ENCODE measurements around the gene CLEC17A.
"Not testable (repeated sequence)": the region's sequence is repeated elsewhere in the genome, so short reads cannot be mapped to it uniquely, and the experiment has no call there.

Gene CLEC17A

GRCh38 chr19:14582894-14583340 lies at the start of gene CLEC17A:
CLEC17A (plus strand) TSS chr19:14583084; CDS start chr19:14583161, 77 bp downstream.
- Histone ChIP-seq H3K27me3 (ENCODE audit: control insufficient read depth in 2 of 2, insufficient read depth in 2 of 2, low read length in 2 of 2) (no peaks in the 10 kb centered on the region), H3K36me3 (ENCODE audit: control insufficient read depth in 2 of 2, insufficient read depth in 2 of 2, low read length in 2 of 2) (no peaks in the 10 kb centered on the region), H3K9ac (ENCODE audit: low read depth in 1 of 2, low read length in 2 of 2) (no peak within 1 kb of the TSS), H3K4me1 (ENCODE audit: control insufficient read depth in 2 of 2, insufficient read depth in 2 of 2, low read length in 2 of 2) (no peaks in the 10 kb centered on the region), H3K4me3 (ENCODE audit: low read length in 2 of 2) (peak within 1 kb of the TSS in 1 of 2 donors; percentile 26), H3K27ac (ENCODE audit: low read depth in 2 of 2, low read length in 2 of 2) (no peak within 1 kb of the TSS), H3K9me3 (ENCODE audit: control insufficient read depth in 2 of 2, low read length in 2 of 2) (no peaks in the 10 kb centered on the region)

GRCh38 chr19:14533450-14533849 lies 49.4 kb upstream of the CLEC17A start:
- H3K9me3 ChIP-seq (ENCODE audit: control insufficient read depth in 2 of 2, low read length in 2 of 2), result no peaks in the 10 kb centered on the region
- no peak overlapping the region for H3K9ac ChIP-seq (ENCODE audit: low read depth in 1 of 2, low read length in 2 of 2)
- H3K27me3 ChIP-seq (ENCODE audit: control insufficient read depth in 2 of 2, insufficient read depth in 2 of 2, low read length in 2 of 2), result no peaks in the 10 kb centered on the region
- H3K27ac ChIP-seq (ENCODE audit: low read depth in 2 of 2, low read length in 2 of 2), result no peak overlapping the region
- peaks cover 0 to 4% of the 10 kb centered on the region in 2 donors for H3K36me3 ChIP-seq (ENCODE audit: control insufficient read depth in 2 of 2, insufficient read depth in 2 of 2, low read length in 2 of 2)
- H3K4me3 ChIP-seq (ENCODE audit: low read length in 2 of 2), result no peak overlapping the region
- peaks cover 7 to 10% of the 10 kb centered on the region in 2 donors for H3K4me1 ChIP-seq (ENCODE audit: control insufficient read depth in 2 of 2, insufficient read depth in 2 of 2, low read length in 2 of 2)

- Histone ChIP-seq H3K36me3 (ENCODE audit: control insufficient read depth in 2 of 2, insufficient read depth in 2 of 2, low read length in 2 of 2) (peaks cover 5 to 9% of the 10 kb centered on the region in 2 donors), H3K4me1 (ENCODE audit: control insufficient read depth in 2 of 2, insufficient read depth in 2 of 2, low read length in 2 of 2) (peaks cover 3 to 7% of the 10 kb centered on the region in 2 donors), H3K4me3 (ENCODE audit: low read length in 2 of 2) (peak overlapping the region; percentile 45 to 67), H3K9me3 (ENCODE audit: control insufficient read depth in 2 of 2, low read length in 2 of 2) (no peaks in the 10 kb centered on the region), H3K9ac (ENCODE audit: low read depth in 1 of 2, low read length in 2 of 2) (peak overlapping the region in 1 of 2 donors; percentile 38), H3K27ac (ENCODE audit: low read depth in 2 of 2, low read length in 2 of 2) (peak overlapping the region; percentile 65 to 76), H3K27me3 (ENCODE audit: control insufficient read depth in 2 of 2, insufficient read depth in 2 of 2, low read length in 2 of 2) (no peaks in the 10 kb centered on the region)
Measured at GRCh38 chr19:14536926-14537692, 45.8 kb upstream of the CLEC17A start.

- Histone ChIP-seq H3K9me3 (ENCODE audit: control insufficient read depth in 2 of 2, low read length in 2 of 2) (no peaks in the 10 kb centered on the region), H3K9ac (ENCODE audit: low read depth in 1 of 2, low read length in 2 of 2) (no peak overlapping the region), H3K4me3 (ENCODE audit: low read length in 2 of 2) (no peak overlapping the region), H3K4me1 (ENCODE audit: control insufficient read depth in 2 of 2, insufficient read depth in 2 of 2, low read length in 2 of 2) (peaks cover 3 to 7% of the 10 kb centered on the region in 2 donors), H3K27me3 (ENCODE audit: control insufficient read depth in 2 of 2, insufficient read depth in 2 of 2, low read length in 2 of 2) (no peaks in the 10 kb centered on the region), H3K27ac (ENCODE audit: low read depth in 2 of 2, low read length in 2 of 2) (no peak overlapping the region), H3K36me3 (ENCODE audit: control insufficient read depth in 2 of 2, insufficient read depth in 2 of 2, low read length in 2 of 2) (peaks cover 4 to 5% of the 10 kb centered on the region in 2 donors)
Measured at GRCh38 chr19:14540741-14541525, 42.0 kb upstream of the CLEC17A start.

- H3K36me3 ChIP-seq (ENCODE audit: control insufficient read depth in 2 of 2, insufficient read depth in 2 of 2, low read length in 2 of 2); H3K9me3 ChIP-seq (ENCODE audit: control insufficient read depth in 2 of 2, low read length in 2 of 2); H3K27ac ChIP-seq (ENCODE audit: low read depth in 2 of 2, low read length in 2 of 2); H3K4me1 ChIP-seq (ENCODE audit: control insufficient read depth in 2 of 2, insufficient read depth in 2 of 2, low read length in 2 of 2); H3K4me3 ChIP-seq (ENCODE audit: low read length in 2 of 2); H3K27me3 ChIP-seq (ENCODE audit: control insufficient read depth in 2 of 2, insufficient read depth in 2 of 2, low read length in 2 of 2); H3K9ac ChIP-seq (ENCODE audit: low read depth in 1 of 2, low read length in 2 of 2): not testable (repeated sequence)
Measured at GRCh38 chr19:14541979-14542378, 40.9 kb upstream of the CLEC17A start.

GRCh38 chr19:14542711-14543328 lies 40.1 kb upstream of the CLEC17A start:
- Histone ChIP-seq H3K27ac (ENCODE audit: low read depth in 2 of 2, low read length in 2 of 2) (no peak overlapping the region), H3K9ac (ENCODE audit: low read depth in 1 of 2, low read length in 2 of 2) (no peak overlapping the region), H3K27me3 (ENCODE audit: control insufficient read depth in 2 of 2, insufficient read depth in 2 of 2, low read length in 2 of 2) (no peaks in the 10 kb centered on the region), H3K9me3 (ENCODE audit: control insufficient read depth in 2 of 2, low read length in 2 of 2) (no peaks in the 10 kb centered on the region), H3K4me3 (ENCODE audit: low read length in 2 of 2) (no peak overlapping the region), H3K36me3 (ENCODE audit: control insufficient read depth in 2 of 2, insufficient read depth in 2 of 2, low read length in 2 of 2) (peaks cover 4 to 5% of the 10 kb centered on the region in 2 donors), H3K4me1 (ENCODE audit: control insufficient read depth in 2 of 2, insufficient read depth in 2 of 2, low read length in 2 of 2) (peaks cover 0 to 2% of the 10 kb centered on the region in 2 donors)

GRCh38 chr19:14544047-14544446 lies 38.8 kb upstream of the CLEC17A start:
- H3K9ac ChIP-seq (ENCODE audit: low read depth in 1 of 2, low read length in 2 of 2), result no peak overlapping the region
- no peaks in the 10 kb centered on the region for H3K4me1 ChIP-seq (ENCODE audit: control insufficient read depth in 2 of 2, insufficient read depth in 2 of 2, low read length in 2 of 2)
- H3K27ac ChIP-seq (ENCODE audit: low read depth in 2 of 2, low read length in 2 of 2), result no peak overlapping the region

GRCh38 chr19:14544977-14545715 lies 37.7 kb upstream of the CLEC17A start:
- Histone ChIP-seq H3K36me3 (ENCODE audit: control insufficient read depth in 2 of 2, insufficient read depth in 2 of 2, low read length in 2 of 2) (peaks cover 0 to 2% of the 10 kb centered on the region in 2 donors), H3K4me1 (ENCODE audit: control insufficient read depth in 2 of 2, insufficient read depth in 2 of 2, low read length in 2 of 2) (peaks cover 0 to 4% of the 10 kb centered on the region in 2 donors), H3K27me3 (ENCODE audit: control insufficient read depth in 2 of 2, insufficient read depth in 2 of 2, low read length in 2 of 2) (no peaks in the 10 kb centered on the region), H3K27ac (ENCODE audit: low read depth in 2 of 2, low read length in 2 of 2) (no peak overlapping the region), H3K4me3 (ENCODE audit: low read length in 2 of 2) (no peak overlapping the region), H3K9ac (ENCODE audit: low read depth in 1 of 2, low read length in 2 of 2) (no peak overlapping the region), H3K9me3 (ENCODE audit: control insufficient read depth in 2 of 2, low read length in 2 of 2) (no peaks in the 10 kb centered on the region)

More at GRCh38 chr19:14544047-14544446, 38.8 kb upstream of the CLEC17A start:
- Histone ChIP-seq H3K36me3 (ENCODE audit: control insufficient read depth in 2 of 2, insufficient read depth in 2 of 2, low read length in 2 of 2) (peaks cover 4 to 5% of the 10 kb centered on the region in 2 donors), H3K9me3 (ENCODE audit: control insufficient read depth in 2 of 2, low read length in 2 of 2) (no peaks in the 10 kb centered on the region), H3K27me3 (ENCODE audit: control insufficient read depth in 2 of 2, insufficient read depth in 2 of 2, low read length in 2 of 2) (no peaks in the 10 kb centered on the region), H3K4me3 (ENCODE audit: low read length in 2 of 2) (no peak overlapping the region)

GRCh38 chr19:14545716-14546082 lies 37.2 kb upstream of the CLEC17A start:
- Histone ChIP-seq H3K4me3 (ENCODE audit: low read length in 2 of 2) (no peak overlapping the region), H3K36me3 (ENCODE audit: control insufficient read depth in 2 of 2, insufficient read depth in 2 of 2, low read length in 2 of 2) (peaks cover 0 to 2% of the 10 kb centered on the region in 2 donors), H3K9me3 (ENCODE audit: control insufficient read depth in 2 of 2, low read length in 2 of 2) (no peaks in the 10 kb centered on the region), H3K9ac (ENCODE audit: low read depth in 1 of 2, low read length in 2 of 2) (no peak overlapping the region), H3K27me3 (ENCODE audit: control insufficient read depth in 2 of 2, insufficient read depth in 2 of 2, low read length in 2 of 2) (no peaks in the 10 kb centered on the region), H3K4me1 (ENCODE audit: control insufficient read depth in 2 of 2, insufficient read depth in 2 of 2, low read length in 2 of 2) (peaks cover 0 to 10% of the 10 kb centered on the region in 2 donors), H3K27ac (ENCODE audit: low read depth in 2 of 2, low read length in 2 of 2) (no peak overlapping the region)
